ENCODE results near the gene SLC35F3. TPM values are rescaled to one million over a fixed set of nuclear protein-coding genes. Genes with fewer than 3 reads are reported as not detected.

SLC35F3 gene
- total and polyA plus RNA-seq, 9 of the 15 experiments (the other 6 are each of a cell fraction or from before 2014, with no cell fraction given), result 0.04 to 0.07 (median 0.04) TPM; not detected in 6

DNA sequence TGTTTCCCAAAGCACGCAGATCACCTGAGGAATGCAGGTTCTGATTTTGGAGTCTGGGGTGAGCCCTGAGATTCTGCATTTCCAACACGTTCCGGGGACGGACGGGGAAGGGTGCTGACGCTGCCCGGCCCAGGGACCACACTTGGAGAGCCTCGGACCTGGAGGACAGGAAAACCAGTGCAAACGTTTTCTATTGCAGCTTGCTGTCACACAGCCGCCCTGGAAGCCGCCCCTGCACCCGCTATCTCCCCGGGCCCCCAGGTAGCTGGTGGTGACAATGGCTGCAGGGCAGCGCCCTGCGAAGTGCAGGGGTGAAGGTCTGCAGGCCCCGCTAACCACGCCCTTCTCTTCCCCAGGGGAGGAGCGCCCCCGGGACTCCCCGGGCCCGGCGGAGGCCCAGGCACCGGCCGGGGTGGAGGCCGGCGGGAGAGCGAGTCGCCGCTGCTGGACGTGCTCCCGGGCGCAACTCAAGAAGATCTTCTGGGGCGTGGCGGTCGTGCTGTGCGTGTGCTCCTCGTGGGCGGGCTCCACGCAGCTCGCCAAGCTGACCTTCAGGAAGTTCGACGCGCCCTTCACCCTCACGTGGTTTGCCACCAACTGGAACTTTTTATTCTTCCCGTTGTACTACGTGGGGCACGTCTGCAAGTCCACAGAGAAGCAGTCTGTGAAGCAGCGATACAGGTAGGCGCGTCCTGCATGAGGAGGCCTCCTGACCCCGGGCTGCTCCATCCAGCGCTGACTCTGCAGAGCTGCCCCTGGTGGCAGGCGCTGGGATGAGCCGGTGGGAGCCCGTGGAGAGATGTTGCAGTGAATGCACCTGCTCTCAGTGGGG, 326.8 kb downstream of the SLC35F3 start (continued):
- TF ChIP-seq, protein P1, sequence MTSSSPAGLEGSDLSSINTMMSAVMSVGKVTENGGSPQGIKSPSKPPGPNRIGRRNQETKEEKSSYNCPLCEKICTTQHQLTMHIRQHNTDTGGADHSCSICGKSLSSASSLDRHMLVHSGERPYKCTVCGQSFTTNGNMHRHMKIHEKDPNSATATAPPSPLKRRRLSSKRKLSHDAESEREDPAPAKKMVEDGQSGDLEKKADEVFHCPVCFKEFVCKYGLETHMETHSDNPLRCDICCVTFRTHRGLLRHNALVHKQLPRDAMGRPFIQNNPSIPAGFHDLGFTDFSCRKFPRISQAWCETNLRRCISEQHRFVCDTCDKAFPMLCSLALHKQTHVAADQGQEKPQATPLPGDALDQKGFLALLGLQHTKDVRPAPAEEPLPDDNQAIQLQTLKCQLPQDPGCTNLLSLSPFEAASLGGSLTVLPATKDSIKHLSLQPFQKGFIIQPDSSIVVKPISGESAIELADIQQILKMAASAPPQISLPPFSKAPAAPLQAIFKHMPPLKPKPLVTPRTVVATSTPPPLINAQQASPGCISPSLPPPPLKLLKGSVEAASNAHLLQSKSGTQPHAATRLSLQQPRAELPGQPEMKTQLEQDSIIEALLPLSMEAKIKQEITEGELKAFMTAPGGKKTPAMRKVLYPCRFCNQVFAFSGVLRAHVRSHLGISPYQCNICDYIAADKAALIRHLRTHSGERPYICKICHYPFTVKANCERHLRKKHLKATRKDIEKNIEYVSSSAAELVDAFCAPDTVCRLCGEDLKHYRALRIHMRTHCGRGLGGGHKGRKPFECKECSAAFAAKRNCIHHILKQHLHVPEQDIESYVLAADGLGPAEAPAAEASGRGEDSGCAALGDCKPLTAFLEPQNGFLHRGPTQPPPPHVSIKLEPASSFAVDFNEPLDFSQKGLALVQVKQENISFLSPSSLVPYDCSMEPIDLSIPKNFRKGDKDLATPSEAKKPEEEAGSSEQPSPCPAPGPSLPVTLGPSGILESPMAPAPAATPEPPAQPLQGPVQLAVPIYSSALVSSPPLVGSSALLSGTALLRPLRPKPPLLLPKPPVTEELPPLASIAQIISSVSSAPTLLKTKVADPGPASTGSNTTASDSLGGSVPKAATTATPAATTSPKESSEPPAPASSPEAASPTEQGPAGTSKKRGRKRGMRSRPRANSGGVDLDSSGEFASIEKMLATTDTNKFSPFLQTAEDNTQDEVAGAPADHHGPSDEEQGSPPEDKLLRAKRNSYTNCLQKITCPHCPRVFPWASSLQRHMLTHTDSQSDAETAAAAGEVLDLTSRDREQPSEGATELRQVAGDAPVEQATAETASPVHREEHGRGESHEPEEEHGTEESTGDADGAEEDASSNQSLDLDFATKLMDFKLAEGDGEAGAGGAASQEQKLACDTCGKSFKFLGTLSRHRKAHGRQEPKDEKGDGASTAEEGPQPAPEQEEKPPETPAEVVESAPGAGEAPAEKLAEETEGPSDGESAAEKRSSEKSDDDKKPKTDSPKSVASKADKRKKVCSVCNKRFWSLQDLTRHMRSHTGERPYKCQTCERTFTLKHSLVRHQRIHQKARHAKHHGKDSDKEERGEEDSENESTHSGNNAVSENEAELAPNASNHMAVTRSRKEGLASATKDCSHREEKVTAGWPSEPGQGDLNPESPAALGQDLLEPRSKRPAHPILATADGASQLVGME (CRISPR knock-in tag; IDR thresholded peaks at IDR 0.05), result no peak
- no peak for TF ChIP-seq ZNF57 (CRISPR knock-in tag; IDR thresholded peaks at IDR 0.05)
- TF ChIP-seq SPI1 (IDR thresholded peaks at IDR 0.05; ENCODE audit: borderline replicate concordance, low read depth, low read length), result no peak
- TF ChIP-seq SAFB (IDR thresholded peaks at IDR 0.05; ENCODE audit: borderline replicate concordance, low read depth, low read length), result no peak
- no peak for TF ChIP-seq ZFP30 (CRISPR knock-in tag; IDR thresholded peaks at IDR 0.05; ENCODE audit: borderline replicate concordance)
- TF ChIP-seq, protein P2, sequence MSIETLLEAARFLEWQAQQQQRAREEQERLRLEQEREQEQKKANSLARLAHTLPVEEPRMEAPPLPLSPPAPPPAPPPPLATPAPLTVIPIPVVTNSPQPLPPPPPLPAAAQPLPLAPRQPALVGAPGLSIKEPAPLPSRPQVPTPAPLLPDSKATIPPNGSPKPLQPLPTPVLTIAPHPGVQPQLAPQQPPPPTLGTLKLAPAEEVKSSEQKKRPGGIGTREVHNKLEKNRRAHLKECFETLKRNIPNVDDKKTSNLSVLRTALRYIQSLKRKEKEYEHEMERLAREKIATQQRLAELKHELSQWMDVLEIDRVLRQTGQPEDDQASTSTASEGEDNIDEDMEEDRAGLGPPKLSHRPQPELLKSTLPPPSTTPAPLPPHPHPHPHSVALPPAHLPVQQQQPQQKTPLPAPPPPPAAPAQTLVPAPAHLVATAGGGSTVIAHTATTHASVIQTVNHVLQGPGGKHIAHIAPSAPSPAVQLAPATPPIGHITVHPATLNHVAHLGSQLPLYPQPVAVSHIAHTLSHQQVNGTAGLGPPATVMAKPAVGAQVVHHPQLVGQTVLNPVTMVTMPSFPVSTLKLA (conservative IDR thresholded peaks at IDR 0.05), result no peak
- peak; percentile 71; the same call in 1 of the 2 replicates for TF ChIP-seq CTBP1 (IDR thresholded peaks at IDR 0.05; ENCODE audit: borderline replicate concordance)
- no peak for TF ChIP-seq CBX5 (IDR thresholded peaks at IDR 0.05; ENCODE audit: borderline replicate concordance, low read depth)
- TF ChIP-seq HMGN3 (IDR thresholded peaks at IDR 0.05; ENCODE audit: borderline replicate concordance, extremely low read depth, insufficient read length, low read depth, low read length), result no peak
- no peak for TF ChIP-seq STAG1 (CRISPR knock-in tag; IDR thresholded peaks at IDR 0.05; ENCODE audit: borderline replicate concordance)
- TF ChIP-seq ZNF644 (tag; IDR thresholded peaks at IDR 0.05; ENCODE audit: low read depth), result no peak
- no peak for TF ChIP-seq ZNF133 (CRISPR knock-in tag; IDR thresholded peaks at IDR 0.05)
- TF ChIP-seq YBX1 (IDR thresholded peaks at IDR 0.05), result no peak
- no peak for TF ChIP-seq ZNF23 (CRISPR knock-in tag; IDR thresholded peaks at IDR 0.05)
- TF ChIP-seq, protein P3, sequence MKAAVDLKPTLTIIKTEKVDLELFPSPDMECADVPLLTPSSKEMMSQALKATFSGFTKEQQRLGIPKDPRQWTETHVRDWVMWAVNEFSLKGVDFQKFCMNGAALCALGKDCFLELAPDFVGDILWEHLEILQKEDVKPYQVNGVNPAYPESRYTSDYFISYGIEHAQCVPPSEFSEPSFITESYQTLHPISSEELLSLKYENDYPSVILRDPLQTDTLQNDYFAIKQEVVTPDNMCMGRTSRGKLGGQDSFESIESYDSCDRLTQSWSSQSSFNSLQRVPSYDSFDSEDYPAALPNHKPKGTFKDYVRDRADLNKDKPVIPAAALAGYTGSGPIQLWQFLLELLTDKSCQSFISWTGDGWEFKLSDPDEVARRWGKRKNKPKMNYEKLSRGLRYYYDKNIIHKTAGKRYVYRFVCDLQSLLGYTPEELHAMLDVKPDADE (conservative IDR thresholded peaks at IDR 0.05; ENCODE audit: control insufficient read depth, low read depth, low read length), result no peak
- TF ChIP-seq ZKSCAN3 (CRISPR knock-in tag; IDR thresholded peaks at IDR 0.05), result no peak

Measured in K562 (cell line).